Vagina (tissue), 2 donors: ENCODE measurements around the gene TEAD1. TPM values are rescaled to one million over a fixed set of nuclear protein-coding genes. Genes with fewer than 3 reads are reported as not detected.

Source experiments
- DNase-seq, 2 donors: peaks; one replicate each; pipeline ENCODE4 v3.0.0-alpha.2; 2017; ENCODE audit errors: extremely low spot score in 2 of 2
- H3K27ac ChIP-seq: fragments of 200-600 bp; sonication (generic); one replicate; pipeline ENCODE4 v1.5.1; 2019
- H3K27me3 ChIP-seq: fragments of 200-600 bp; sonication (generic); one replicate; pipeline ENCODE4 v1.5.1; 2019
- H3K36me3 ChIP-seq, 2 donors: fragments of 200-600 bp; sonication (generic); one replicate each; pipeline ENCODE4 v1.5.1; 2017 to 2019
- H3K4me1 ChIP-seq: fragments of 200-600 bp; sonication (generic); one replicate; pipeline ENCODE4 v1.5.1; 2019
- H3K4me3 ChIP-seq, 2 donors: fragments of 200-600 bp; sonication (generic); 1 replicate in 1 of 2; 2 replicates in 1 of 2; pipeline ENCODE4 v1.5.1; 2016 to 2019
- H3K9me3 ChIP-seq: fragments of 200-600 bp; sonication (generic); one replicate; pipeline ENCODE4 v1.5.1; 2019
- CTCF ChIP-seq, 3 experiments: fragments of 450-650 bp in 2 of 3; fragments of 200-600 bp in 1 of 3; sonication (generic) in 1 of 3; IDR thresholded peaks; one replicate each; pipeline ENCODE4 v1.5.1; 2017 to 2019; ENCODE audit warnings: antibody characterized with exemption in 3 of 3, mild to moderate bottlenecking in 2 of 3, moderate library complexity in 2 of 3
- POLR2A ChIP-seq, 2 donors: fragments of 450-650 bp; IDR thresholded peaks; one replicate each; pipeline ENCODE4 v1.6.1; 2017; ENCODE audit warnings: antibody characterized with exemption in 2 of 2, mild to moderate bottlenecking in 2 of 2, moderate library complexity in 2 of 2
- POLR2AphosphoS5 ChIP-seq, 2 donors: sonication (generic); formaldehyde crosslinking; IDR thresholded peaks; one replicate each; pipeline ENCODE4 v1.9.0; 2017; ENCODE audit warnings: antibody characterized with exemption in 2 of 2, mild to moderate bottlenecking in 2 of 2, low read depth in 1 of 2; ENCODE audit not compliant: insufficient read depth in 1 of 2
- intact Hi-C: fragments of 100-400 bp; cut with DNase I; formaldehyde crosslinking; loops from one replicate; pipeline ENCODE4 v1.15.1; 2023
- total RNA-seq: library from RNA; depleted of rRNA; stranded (reverse); fragments of >200 nt; gene quantifications from one replicate; pipeline ENCODE4 v1.2.3, GENCODE V29; 2016

The TEAD1 gene
- total RNA-seq = 50.3 TPM

- intact Hi-C loops = loop anchor here (10.0 kb wide), 4 partner anchors 141 to 299 kb away; partner anchors contain the start of gene PARVA
- no peaks in the 10 kb centered on the region for H3K36me3 ChIP-seq
- peak within 1 kb of the TSS; percentile 72 to 98 for H3K4me3 ChIP-seq
- TF ChIP-seq POLR2A (IDR thresholded peaks at IDR 0.05) (peak in 1 of 2 donors; percentile 69), CTCF (IDR thresholded peaks at IDR 0.05) (no peak), POLR2AphosphoS5 (IDR thresholded peaks at IDR 0.05; ENCODE audit: insufficient read depth in 1 of 2, low read depth in 1 of 2) (peak; percentile 28 to 90)
- peaks cover 39% of the 10 kb centered on the region for H3K4me1 ChIP-seq
- H3K9me3 ChIP-seq = no peaks in the 10 kb centered on the region
- no peaks in the 10 kb centered on the region for H3K27me3 ChIP-seq
- DNase-seq = peak in 1 of 2 donors; percentile 96
- peak within 1 kb of the TSS; percentile 93 for H3K27ac ChIP-seq
Observed at GRCh38 chr11:12673924-12674570, at the start of gene TEAD1. Gene TEAD1 (plus strand): TSS chr11:12674421.

DNA sequence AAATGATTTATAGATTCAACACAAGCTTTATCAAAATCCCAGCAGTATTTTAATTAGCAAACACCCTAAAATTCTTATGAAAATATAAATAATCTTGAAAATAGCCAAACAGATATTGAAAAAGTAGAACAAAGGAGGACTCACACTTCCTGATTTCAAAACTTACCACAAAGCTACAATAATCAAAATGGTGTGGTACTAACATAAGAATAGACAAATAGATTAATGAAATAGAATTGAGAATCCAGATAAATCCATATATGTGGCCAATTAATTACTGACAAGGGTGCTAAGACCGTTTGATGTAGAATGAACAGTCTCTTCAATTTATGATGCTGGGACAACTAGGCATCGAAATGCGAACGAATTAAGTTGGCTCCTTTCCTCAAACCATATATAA lies 49.6 kb upstream of the TEAD1 start:
- H3K4me3 ChIP-seq = no peak overlapping the region
- intact Hi-C loops = no loop called here
- H3K27ac ChIP-seq = no peak overlapping the region
- no peaks in the 10 kb centered on the region for H3K36me3 ChIP-seq
- DNase-seq = no peak
- no peaks in the 10 kb centered on the region for H3K9me3 ChIP-seq
- H3K27me3 ChIP-seq = no peaks in the 10 kb centered on the region
- no peaks in the 10 kb centered on the region for H3K4me1 ChIP-seq
- no peak for TF ChIP-seq POLR2AphosphoS5 (IDR thresholded peaks at IDR 0.05; ENCODE audit: insufficient read depth in 1 of 2, low read depth in 1 of 2)
- no peak for TF ChIP-seq POLR2A (IDR thresholded peaks at IDR 0.05)
- TF ChIP-seq CTCF (IDR thresholded peaks at IDR 0.05) = no peak

DNA sequence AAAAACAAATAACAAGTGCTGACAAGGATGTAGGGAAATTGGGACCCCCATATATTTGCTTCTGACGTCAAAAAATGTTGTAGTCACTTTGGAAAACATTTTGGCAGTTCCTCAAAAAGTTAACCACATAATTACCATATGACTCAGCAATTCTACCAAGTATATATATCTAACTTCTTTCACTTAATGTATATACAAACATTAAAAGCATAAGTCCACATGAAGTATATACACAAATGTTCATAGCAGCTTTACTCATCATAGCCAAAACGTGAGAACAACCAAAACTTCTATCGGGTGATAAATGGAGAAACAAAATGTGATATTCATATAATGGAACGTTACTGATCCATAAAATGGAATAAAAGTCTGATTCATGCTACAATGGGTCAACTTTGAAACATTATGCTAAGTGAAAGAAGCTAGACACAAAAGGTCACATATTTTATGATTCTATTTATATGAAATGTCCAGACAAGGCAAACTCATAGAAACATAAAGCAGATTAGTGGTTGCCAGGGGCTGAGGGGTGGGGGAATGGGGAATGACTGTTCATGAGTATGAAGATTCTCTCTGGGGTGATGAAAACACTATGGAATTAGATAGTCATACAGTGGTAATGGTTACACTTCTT lies 48.7 kb upstream of the TEAD1 start:
- Histone ChIP-seq H3K9me3 (no peaks in the 10 kb centered on the region), H3K27ac (no peak overlapping the region), H3K27me3 (no peaks in the 10 kb centered on the region), H3K4me1 (no peaks in the 10 kb centered on the region), H3K4me3 (no peak overlapping the region), H3K36me3 (no peaks in the 10 kb centered on the region)
- TF ChIP-seq POLR2A (IDR thresholded peaks at IDR 0.05) (no peak), POLR2AphosphoS5 (IDR thresholded peaks at IDR 0.05; ENCODE audit: insufficient read depth in 1 of 2, low read depth in 1 of 2) (no peak), CTCF (IDR thresholded peaks at IDR 0.05) (no peak)
- intact Hi-C loops = no loop called here
- no peak for DNase-seq

GRCh38 chr11:12626616-12627015 lies 47.6 kb upstream of the TEAD1 start:
- Histone ChIP-seq H3K4me3 (no peak overlapping the region), H3K27me3 (no peaks in the 10 kb centered on the region), H3K9me3 (no peaks in the 10 kb centered on the region), H3K4me1 (no peaks in the 10 kb centered on the region), H3K27ac (no peak overlapping the region), H3K36me3 (no peaks in the 10 kb centered on the region)
- TF ChIP-seq POLR2A (IDR thresholded peaks at IDR 0.05) (no peak), POLR2AphosphoS5 (IDR thresholded peaks at IDR 0.05; ENCODE audit: insufficient read depth in 1 of 2, low read depth in 1 of 2) (no peak), CTCF (IDR thresholded peaks at IDR 0.05) (no peak)
- intact Hi-C loops = no loop called here
- DNase-seq = no peak

- Histone ChIP-seq H3K27me3 (no peaks in the 10 kb centered on the region), H3K4me3 (no peak overlapping the region), H3K27ac (no peak overlapping the region), H3K4me1 (no peaks in the 10 kb centered on the region), H3K36me3 (no peaks in the 10 kb centered on the region), H3K9me3 (no peaks in the 10 kb centered on the region)
- no peak for DNase-seq
- intact Hi-C loops = no loop called here
- TF ChIP-seq POLR2AphosphoS5 (IDR thresholded peaks at IDR 0.05; ENCODE audit: insufficient read depth in 1 of 2, low read depth in 1 of 2) (no peak), CTCF (IDR thresholded peaks at IDR 0.05) (no peak), POLR2A (IDR thresholded peaks at IDR 0.05) (no peak)
Observed at GRCh38 chr11:12628314-12628713, 45.9 kb upstream of the TEAD1 start.
